Stimulated activated naive CD4-positive, alpha-beta T cell treated with Interleukin-2 at 50 U/mL for 16 hours (primary cell): ENCODE results near the gene NEK4.

Experiments
- DNase-seq: peaks from one replicate; lab custom pipeline; 2025; lab: John Stamatoyannopoulos, UW

The NEK4 gene

GRCh38 chr3:52792961-52793695, 22.4 kb upstream of the NEK4 start:
- no peak for DNase-seq

- no peak for DNase-seq
Observed at GRCh38 chr3:52792413-52792812, 21.7 kb upstream of the NEK4 start.

GRCh38 chr3:52791928-52792327, 21.2 kb upstream of the NEK4 start:
- no peak for DNase-seq

GRCh38 chr3:52791366-52791765, 20.6 kb upstream of the NEK4 start:
- no peak for DNase-seq

GRCh38 chr3:52790741-52791140, 20.0 kb upstream of the NEK4 start:
- no peak for DNase-seq

GRCh38 chr3:52790337-52790736, 19.6 kb upstream of the NEK4 start:
- DNase-seq = no peak

GRCh38 chr3:52789746-52790040, 19.0 kb upstream of the NEK4 start:
- DNase-seq = no peak

- DNase-seq = no peak
Observed at GRCh38 chr3:52788890-52789745, 18.4 kb upstream of the NEK4 start.

- DNase-seq = no peak
Observed at GRCh38 chr3:52787672-52788625, 17.2 kb upstream of the NEK4 start.

GRCh38 chr3:52787246-52787645, 16.5 kb upstream of the NEK4 start:
- no peak for DNase-seq

- no peak for DNase-seq
Observed at GRCh38 chr3:52786330-52787215, 15.8 kb upstream of the NEK4 start.

- no peak for DNase-seq
Observed at GRCh38 chr3:52784931-52785590, 14.3 kb upstream of the NEK4 start.

GRCh38 chr3:52784021-52784621, 13.4 kb upstream of the NEK4 start:
- no peak for DNase-seq

- DNase-seq = no peak
Observed at GRCh38 chr3:52783211-52783555, 12.4 kb upstream of the NEK4 start.

GRCh38 chr3:52782412-52783210, 11.9 kb upstream of the NEK4 start:
- no peak for DNase-seq

- no peak for DNase-seq
Observed at GRCh38 chr3:52781741-52782140, 11.0 kb upstream of the NEK4 start.

- no peak for DNase-seq
Observed at GRCh38 chr3:52779837-52780585, 9.3 kb upstream of the NEK4 start.

GRCh38 chr3:52779011-52779836, 8.5 kb upstream of the NEK4 start:
- no peak for DNase-seq
